SK-N-SH (cell line): ENCODE data around the gene JAML.

Experiments
- EP300 ChIP-seq, 2 experiments: IDR thresholded peaks; 2 replicates each; pipeline versions ENCODE4 v1.4.0 to v1.6.1; 2012; ENCODE audit warnings: borderline replicate concordance in 1 of 2, low read depth in 1 of 2, low read length in 1 of 2
- EZH2phosphoT487 ChIP-seq: fragments of 200-600 bp; sonication (generic); IDR thresholded peaks from 2 replicates; pipeline ENCODE4 v1.6.1; 2017; ENCODE audit warnings: low read depth, mixed run types, mild to moderate bottlenecking, antibody characterized with exemption, moderate library complexity, borderline replicate concordance
- GABPA ChIP-seq: IDR thresholded peaks from 2 replicates; pipeline ENCODE4 v1.4.0; 2012; ENCODE audit warnings: low read depth, mild to moderate bottlenecking
- NRF1 ChIP-seq: IDR thresholded peaks from 2 replicates; pipeline ENCODE4 v1.6.1; 2012; ENCODE audit warnings: low read depth, mild to moderate bottlenecking, low read length
- POLR2AphosphoS5 ChIP-seq: IDR thresholded peaks from 2 replicates; pipeline ENCODE4 v1.6.1; 2012; ENCODE audit warnings: low read depth, low read length
- YY1 ChIP-seq: IDR thresholded peaks from 2 replicates; pipeline ENCODE4 v1.4.0; 2012; ENCODE audit warnings: low read depth, mild to moderate bottlenecking
- TF ChIP-seq, protein P1 (sequence below): IDR thresholded peaks from 2 replicates; pipeline ENCODE4; 2012
- TF ChIP-seq, protein P2 (sequence below): IDR thresholded peaks from 2 replicates; pipeline ENCODE4 v1.6.1; 2012; ENCODE audit warnings: mild to moderate bottlenecking, low read depth, low read length, moderate library complexity
- TF ChIP-seq, protein P3 (sequence below): fragments of 200-600 bp; sonication (generic); IDR thresholded peaks from 2 replicates; pipeline ENCODE4 v1.6.1; 2017; ENCODE audit warnings: antibody characterized with exemption, mild to moderate bottlenecking, moderate library complexity
- TF ChIP-seq, protein P4 (sequence below): IDR thresholded peaks from 2 replicates; pipeline ENCODE4 v1.4.0; 2012; ENCODE audit warnings: low read depth
- TF ChIP-seq, protein P5 (sequence below): IDR thresholded peaks from 2 replicates; pipeline ENCODE4 v1.4.0; 2012; ENCODE audit warnings: low read depth, borderline replicate concordance
- TF ChIP-seq, protein P6 (sequence below): fragments of 150-350 bp; IDR thresholded peaks from 2 replicates; pipeline ENCODE4 v1.6.1; 2017; ENCODE audit warnings: antibody characterized with exemption, low read length, low read depth, borderline replicate concordance

DNA sequence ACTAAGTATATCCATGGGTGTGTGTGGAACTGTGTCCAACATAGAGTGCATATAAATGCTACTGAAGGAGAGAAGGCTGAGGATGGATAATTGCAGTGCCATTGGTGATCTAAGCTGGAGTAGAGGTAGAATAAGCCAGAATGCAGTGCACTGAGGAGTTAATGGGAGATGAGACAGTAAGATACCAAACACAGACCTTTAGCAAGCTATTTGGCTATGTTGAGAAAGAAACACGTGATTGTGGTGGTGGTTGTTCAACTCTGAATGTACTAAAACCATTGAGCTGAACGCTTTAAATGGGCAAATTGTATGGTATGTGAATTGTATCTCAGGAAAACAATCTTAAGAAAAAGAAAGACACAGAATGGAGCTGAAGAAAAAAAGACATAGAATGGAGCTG, 22.8 kb downstream of the JAML start:
- no peak for TF ChIP-seq POLR2AphosphoS5
- no peak for TF ChIP-seq GABPA
- TF ChIP-seq, protein P1, sequence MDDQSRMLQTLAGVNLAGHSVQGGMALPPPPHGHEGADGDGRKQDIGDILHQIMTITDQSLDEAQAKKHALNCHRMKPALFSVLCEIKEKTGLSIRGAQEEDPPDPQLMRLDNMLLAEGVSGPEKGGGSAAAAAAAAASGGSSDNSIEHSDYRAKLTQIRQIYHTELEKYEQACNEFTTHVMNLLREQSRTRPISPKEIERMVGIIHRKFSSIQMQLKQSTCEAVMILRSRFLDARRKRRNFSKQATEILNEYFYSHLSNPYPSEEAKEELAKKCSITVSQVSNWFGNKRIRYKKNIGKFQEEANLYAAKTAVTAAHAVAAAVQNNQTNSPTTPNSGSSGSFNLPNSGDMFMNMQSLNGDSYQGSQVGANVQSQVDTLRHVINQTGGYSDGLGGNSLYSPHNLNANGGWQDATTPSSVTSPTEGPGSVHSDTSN: no peak
- no peak for TF ChIP-seq EZH2phosphoT487
- TF ChIP-seq, protein P2, sequence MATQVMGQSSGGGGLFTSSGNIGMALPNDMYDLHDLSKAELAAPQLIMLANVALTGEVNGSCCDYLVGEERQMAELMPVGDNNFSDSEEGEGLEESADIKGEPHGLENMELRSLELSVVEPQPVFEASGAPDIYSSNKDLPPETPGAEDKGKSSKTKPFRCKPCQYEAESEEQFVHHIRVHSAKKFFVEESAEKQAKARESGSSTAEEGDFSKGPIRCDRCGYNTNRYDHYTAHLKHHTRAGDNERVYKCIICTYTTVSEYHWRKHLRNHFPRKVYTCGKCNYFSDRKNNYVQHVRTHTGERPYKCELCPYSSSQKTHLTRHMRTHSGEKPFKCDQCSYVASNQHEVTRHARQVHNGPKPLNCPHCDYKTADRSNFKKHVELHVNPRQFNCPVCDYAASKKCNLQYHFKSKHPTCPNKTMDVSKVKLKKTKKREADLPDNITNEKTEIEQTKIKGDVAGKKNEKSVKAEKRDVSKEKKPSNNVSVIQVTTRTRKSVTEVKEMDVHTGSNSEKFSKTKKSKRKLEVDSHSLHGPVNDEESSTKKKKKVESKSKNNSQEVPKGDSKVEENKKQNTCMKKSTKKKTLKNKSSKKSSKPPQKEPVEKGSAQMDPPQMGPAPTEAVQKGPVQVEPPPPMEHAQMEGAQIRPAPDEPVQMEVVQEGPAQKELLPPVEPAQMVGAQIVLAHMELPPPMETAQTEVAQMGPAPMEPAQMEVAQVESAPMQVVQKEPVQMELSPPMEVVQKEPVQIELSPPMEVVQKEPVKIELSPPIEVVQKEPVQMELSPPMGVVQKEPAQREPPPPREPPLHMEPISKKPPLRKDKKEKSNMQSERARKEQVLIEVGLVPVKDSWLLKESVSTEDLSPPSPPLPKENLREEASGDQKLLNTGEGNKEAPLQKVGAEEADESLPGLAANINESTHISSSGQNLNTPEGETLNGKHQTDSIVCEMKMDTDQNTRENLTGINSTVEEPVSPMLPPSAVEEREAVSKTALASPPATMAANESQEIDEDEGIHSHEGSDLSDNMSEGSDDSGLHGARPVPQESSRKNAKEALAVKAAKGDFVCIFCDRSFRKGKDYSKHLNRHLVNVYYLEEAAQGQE: no peak
- TF ChIP-seq, protein P3, sequence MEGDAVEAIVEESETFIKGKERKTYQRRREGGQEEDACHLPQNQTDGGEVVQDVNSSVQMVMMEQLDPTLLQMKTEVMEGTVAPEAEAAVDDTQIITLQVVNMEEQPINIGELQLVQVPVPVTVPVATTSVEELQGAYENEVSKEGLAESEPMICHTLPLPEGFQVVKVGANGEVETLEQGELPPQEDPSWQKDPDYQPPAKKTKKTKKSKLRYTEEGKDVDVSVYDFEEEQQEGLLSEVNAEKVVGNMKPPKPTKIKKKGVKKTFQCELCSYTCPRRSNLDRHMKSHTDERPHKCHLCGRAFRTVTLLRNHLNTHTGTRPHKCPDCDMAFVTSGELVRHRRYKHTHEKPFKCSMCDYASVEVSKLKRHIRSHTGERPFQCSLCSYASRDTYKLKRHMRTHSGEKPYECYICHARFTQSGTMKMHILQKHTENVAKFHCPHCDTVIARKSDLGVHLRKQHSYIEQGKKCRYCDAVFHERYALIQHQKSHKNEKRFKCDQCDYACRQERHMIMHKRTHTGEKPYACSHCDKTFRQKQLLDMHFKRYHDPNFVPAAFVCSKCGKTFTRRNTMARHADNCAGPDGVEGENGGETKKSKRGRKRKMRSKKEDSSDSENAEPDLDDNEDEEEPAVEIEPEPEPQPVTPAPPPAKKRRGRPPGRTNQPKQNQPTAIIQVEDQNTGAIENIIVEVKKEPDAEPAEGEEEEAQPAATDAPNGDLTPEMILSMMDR: no peak
- TF ChIP-seq, protein P4, sequence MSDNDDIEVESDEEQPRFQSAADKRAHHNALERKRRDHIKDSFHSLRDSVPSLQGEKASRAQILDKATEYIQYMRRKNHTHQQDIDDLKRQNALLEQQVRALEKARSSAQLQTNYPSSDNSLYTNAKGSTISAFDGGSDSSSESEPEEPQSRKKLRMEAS: no peak
- TF ChIP-seq EP300 (IDR thresholded peaks at IDR 0.05; ENCODE audit: borderline replicate concordance in 1 of 2, low read depth in 1 of 2, low read length in 1 of 2): no peak
- no peak for TF ChIP-seq NRF1
- TF ChIP-seq, protein P5, sequence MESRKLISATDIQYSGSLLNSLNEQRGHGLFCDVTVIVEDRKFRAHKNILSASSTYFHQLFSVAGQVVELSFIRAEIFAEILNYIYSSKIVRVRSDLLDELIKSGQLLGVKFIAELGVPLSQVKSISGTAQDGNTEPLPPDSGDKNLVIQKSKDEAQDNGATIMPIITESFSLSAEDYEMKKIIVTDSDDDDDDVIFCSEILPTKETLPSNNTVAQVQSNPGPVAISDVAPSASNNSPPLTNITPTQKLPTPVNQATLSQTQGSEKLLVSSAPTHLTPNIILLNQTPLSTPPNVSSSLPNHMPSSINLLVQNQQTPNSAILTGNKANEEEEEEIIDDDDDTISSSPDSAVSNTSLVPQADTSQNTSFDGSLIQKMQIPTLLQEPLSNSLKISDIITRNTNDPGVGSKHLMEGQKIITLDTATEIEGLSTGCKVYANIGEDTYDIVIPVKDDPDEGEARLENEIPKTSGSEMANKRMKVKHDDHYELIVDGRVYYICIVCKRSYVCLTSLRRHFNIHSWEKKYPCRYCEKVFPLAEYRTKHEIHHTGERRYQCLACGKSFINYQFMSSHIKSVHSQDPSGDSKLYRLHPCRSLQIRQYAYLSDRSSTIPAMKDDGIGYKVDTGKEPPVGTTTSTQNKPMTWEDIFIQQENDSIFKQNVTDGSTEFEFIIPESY: no peak
- TF ChIP-seq, protein P6, sequence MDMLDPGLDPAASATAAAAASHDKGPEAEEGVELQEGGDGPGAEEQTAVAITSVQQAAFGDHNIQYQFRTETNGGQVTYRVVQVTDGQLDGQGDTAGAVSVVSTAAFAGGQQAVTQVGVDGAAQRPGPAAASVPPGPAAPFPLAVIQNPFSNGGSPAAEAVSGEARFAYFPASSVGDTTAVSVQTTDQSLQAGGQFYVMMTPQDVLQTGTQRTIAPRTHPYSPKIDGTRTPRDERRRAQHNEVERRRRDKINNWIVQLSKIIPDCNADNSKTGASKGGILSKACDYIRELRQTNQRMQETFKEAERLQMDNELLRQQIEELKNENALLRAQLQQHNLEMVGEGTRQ: no peak
- TF ChIP-seq YY1: no peak
